ENCODE data around the gene RFXANK.

The RFXANK gene

DNA sequence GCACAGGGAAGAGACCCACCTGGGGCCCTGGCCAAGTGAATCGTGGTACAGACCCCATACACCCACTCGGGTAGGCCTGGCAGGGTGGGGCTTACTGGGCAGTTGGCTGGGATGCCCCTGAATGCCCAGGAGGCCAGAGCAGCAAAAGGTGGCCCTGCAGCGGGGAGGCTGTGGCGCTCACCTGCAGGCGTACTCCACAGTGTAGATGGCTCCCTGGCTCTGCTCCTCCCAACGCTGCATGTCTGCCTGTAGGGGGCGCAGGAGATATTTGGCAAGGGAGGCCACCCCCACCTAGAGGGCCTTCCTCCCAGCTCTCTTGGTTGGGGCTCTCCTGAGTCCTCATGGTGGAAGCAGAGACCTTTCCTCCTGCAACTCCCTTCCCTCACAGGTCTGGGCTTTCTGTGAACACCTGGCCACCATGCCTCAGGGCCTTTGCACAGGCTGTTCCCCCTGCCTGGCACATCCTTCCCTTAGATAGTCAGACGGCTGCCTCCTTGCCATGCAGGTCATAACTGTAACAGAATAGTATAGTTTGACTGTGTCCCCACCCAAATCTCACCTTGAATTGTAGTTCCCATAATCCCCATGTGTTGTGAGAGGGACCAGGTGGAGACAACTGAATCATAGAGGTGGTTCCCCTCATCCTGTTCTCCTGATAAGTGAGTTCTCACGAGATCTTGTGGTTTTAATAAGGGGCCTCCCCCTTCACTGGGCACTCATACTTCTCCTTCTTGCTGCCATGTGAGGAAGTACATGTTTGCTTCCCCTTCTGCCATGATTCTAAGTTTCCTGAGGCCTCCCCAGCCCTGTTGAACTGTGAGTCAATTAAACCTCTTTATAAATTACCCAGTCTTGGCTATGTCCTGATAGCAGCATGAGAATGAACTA, 6.0 kb upstream of the RFXANK start:
- Mint-ChIP-seq H3K4me3 (no peak overlapping the region), H3K4me1 (ENCODE audit: low read depth) (peaks cover 27% of the 10 kb centered on the region), H3K9me3 (no peaks in the 10 kb centered on the region), H3K36me3 (ENCODE audit: low read depth) (peaks cover 29% of the 10 kb centered on the region), H3K27me3 (no peaks in the 10 kb centered on the region), H3K27ac (no peak overlapping the region)

DNA sequence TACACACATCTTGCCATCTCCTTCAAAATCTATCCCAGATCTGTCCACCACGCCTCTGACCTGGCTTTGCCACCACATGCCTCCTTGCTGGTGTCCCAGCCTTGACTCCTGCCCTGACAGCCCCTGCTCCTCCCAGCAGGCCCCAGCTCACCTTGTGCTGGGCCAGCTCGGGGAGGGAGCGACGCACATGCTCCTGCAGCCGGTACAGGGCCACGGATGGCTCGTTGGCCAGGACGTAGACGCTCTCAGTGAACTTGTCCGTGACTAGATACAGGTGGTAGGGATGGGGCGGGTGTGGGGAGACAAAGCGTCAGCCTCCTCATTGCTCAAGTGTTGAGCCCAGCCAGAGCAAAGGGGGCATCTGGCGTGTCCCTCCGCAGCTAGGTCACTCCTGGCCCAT, 5.3 kb upstream of the RFXANK start:
- Mint-ChIP-seq H3K36me3 (ENCODE audit: low read depth) (peaks cover 29% of the 10 kb centered on the region), H3K27me3 (no peaks in the 10 kb centered on the region), H3K9me3 (no peaks in the 10 kb centered on the region), H3K4me1 (ENCODE audit: low read depth) (peaks cover 30% of the 10 kb centered on the region), H3K4me3 (no peak overlapping the region), H3K27ac (peak overlapping the region; percentile 54)

DNA sequence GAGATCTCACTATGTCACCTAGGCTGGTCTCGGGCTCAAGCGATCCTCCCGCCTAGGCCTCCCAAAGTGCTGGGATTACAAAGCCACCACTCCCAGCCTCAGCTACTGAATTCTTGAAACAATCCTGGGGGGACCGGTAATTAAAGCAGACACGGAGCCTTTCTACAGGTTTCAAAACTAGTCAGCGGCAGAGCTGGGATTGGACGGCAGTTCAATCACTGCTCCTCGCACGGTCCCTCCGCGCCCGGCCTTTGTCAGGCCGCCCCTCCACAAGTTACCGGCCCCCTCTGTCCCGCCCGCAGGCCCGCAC, 335 bp upstream of the RFXANK start:
- Mint-ChIP-seq H3K4me1 (ENCODE audit: low read depth) (peaks cover 41% of the 10 kb centered on the region), H3K4me3 (peak overlapping the region; percentile 95), H3K9me3 (no peaks in the 10 kb centered on the region), H3K27me3 (no peaks in the 10 kb centered on the region), H3K36me3 (ENCODE audit: low read depth) (peaks cover 9% of the 10 kb centered on the region), H3K27ac (peak overlapping the region; percentile 96)

DNA sequence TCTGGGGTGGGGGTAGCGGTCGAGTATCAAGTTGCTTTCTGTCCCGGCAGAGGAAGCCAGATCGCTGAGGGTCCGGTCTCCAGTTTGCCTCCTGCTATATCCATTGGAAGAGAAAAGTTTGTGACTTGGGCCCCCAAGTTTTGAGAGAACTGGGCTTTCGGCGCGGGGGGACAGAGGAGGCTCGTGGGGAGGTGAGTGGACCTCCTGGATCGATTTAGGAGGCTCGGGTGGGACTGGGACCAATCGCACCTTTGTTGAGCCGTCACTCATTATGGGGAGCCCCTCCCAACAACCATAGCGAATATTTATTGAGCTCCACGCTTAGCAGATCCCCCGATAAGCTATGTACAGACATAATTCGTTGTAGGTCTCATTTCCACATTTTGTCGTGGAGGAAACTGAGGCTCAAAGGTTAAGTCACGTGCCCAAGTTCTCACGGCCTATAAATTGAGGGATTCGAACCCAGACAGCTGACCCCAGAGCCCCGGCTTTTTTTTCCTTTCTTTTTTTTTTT, 909 bp downstream of the RFXANK start:
- peak overlapping the region; percentile 95 for H3K4me3 Mint-ChIP-seq
- H3K27ac Mint-ChIP-seq: peak overlapping the region; percentile 96
- H3K9me3 Mint-ChIP-seq: no peaks in the 10 kb centered on the region
- H3K27me3 Mint-ChIP-seq: no peaks in the 10 kb centered on the region
- H3K4me1 Mint-ChIP-seq (ENCODE audit: low read depth): peaks cover 39% of the 10 kb centered on the region
- peaks cover 7% of the 10 kb centered on the region for H3K36me3 Mint-ChIP-seq (ENCODE audit: low read depth)

DNA sequence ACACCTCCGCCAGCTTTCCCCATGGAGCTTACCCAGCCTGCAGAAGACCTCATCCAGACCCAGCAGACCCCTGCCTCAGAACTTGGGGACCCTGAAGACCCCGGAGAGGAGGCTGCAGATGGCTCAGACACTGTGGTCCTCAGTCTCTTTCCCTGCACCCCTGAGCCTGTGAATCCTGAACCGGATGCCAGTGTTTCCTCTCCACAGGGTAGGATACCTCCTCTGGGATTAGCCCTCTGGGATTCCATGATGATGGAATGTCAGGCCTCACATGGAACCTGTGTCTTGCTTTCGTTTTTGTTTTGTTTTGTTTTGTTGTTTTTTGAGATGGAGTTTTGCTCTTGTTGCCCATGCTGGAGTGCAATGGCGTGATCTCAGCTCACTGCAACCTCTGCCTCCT, 1.9 kb downstream of the RFXANK start:
- H3K27me3 Mint-ChIP-seq: no peaks in the 10 kb centered on the region
- peak overlapping the region; percentile 95 for H3K4me3 Mint-ChIP-seq
- peaks cover 39% of the 10 kb centered on the region for H3K4me1 Mint-ChIP-seq (ENCODE audit: low read depth)
- peak overlapping the region; percentile 52 for H3K27ac Mint-ChIP-seq
- no peaks in the 10 kb centered on the region for H3K9me3 Mint-ChIP-seq
- H3K36me3 Mint-ChIP-seq (ENCODE audit: low read depth): peaks cover 6% of the 10 kb centered on the region

DNA sequence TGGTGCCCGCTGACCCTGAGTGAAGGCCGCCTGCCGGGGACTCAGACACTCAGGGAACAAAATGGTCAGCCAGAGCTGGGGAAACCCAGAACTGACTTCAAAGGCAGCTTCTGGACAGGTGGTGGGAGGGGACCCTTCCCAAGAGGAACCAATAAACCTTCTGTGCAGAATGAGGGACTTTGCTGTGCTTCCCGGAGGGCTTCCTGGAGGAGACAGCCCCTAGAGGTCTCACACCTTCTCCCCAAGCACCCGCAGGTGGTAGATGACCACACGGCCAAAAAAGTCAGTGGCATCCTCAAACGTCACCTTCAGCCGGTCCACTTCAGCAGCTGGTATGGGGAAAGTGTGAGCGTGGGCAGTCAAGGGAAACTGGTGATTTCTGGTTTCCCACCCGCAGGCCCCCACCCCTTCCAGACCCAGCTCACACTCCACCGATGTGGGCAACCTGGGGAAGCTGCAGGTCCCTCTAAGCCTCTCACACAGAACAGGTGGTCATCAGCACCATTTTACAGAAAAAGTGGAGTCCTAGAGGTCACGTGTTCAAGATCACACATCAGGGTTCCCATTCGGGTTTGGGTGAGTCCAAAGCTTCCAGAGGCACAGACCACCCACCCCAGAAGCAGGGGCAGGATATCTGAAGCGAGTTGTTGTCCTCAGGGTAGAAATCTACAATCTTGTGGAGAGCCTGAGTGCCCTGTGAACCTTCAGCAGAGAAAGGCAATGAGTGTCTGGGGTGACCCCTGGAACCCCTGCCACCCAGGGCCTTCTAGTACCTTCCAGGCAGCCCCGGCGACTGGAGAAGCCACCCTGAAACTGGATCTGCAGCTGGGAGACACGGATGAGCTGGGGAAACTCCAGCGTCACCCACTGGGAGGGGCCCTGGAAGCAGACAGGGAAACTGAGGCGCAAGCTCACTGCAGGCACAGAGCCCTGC, 9.9 kb downstream of the RFXANK start:
- H3K36me3 Mint-ChIP-seq (ENCODE audit: low read depth): peaks cover 17% of the 10 kb centered on the region
- H3K4me3 Mint-ChIP-seq: peak overlapping the region; percentile 89
- no peaks in the 10 kb centered on the region for H3K27me3 Mint-ChIP-seq
- no peaks in the 10 kb centered on the region for H3K9me3 Mint-ChIP-seq
- peaks cover 19% of the 10 kb centered on the region for H3K4me1 Mint-ChIP-seq (ENCODE audit: low read depth)
- H3K27ac Mint-ChIP-seq: peak overlapping the region; percentile 89

DNA sequence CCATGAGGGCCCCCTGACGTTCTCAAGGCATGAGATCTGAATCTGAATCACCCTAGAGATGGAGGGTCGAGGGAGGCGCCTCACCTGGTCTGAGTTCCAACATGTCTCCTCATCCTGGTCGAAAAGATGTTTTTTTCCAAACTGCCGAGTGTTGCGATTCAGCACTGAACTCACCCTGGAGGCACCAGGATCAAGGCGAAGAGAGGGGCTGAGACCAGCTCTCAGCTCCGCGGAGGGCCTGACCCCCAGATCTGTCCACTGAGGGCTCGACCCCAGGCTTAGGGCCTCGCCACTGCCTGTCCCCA, 10.6 kb downstream of the RFXANK start:
- peaks cover 26% of the 10 kb centered on the region for H3K4me1 Mint-ChIP-seq (ENCODE audit: low read depth)

DNA sequence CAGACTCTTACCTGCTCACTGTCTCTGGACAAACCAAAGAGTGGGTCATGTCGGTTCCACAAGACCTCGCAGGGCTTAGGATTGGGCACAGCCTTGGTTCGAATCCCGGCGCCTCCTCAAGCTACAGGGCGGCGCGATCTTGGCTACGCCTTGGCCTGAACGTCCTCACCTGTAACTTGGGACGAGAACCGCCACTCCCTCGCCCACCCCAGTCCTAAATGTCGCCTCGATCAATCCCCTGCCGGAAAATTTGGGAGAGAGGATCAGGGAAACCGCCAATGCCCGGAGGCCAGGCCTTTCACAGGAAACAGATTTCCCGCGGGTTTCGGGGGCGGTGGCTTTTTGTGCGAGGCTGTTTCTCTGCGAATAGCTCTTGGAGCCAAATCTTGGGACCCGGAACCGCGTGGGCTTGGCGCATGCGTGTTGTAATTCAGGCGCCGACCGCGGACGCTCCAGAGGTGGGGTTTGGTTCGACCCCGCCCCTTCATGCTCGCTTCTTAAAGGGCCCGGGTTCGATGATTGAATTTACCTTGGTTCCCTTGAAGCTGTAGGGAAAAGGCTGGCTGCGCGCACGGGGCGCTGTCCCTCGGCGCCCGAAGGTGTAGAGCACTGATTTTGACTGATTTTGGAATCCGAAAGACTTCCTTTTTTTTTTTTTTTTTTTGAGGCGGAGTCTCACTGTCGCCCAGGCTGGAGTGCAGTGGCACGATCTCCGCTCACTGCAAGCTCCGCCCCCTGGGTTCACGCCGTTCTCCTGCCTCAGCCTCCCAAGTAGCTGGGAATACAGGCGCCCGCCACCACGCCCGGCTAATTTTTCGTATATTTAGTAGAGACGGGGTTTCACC, 11.2 kb downstream of the RFXANK start, which contains the start of gene NR2C2AP:
TSS of gene NR2C2AP (minus strand) at position 403 of the 845 bp plus-strand sequence. CDS start at position 49, 354 bp downstream.
- Mint-ChIP-seq H3K36me3 (ENCODE audit: low read depth) (peaks cover 13% of the 10 kb centered on the region), H3K4me1 (ENCODE audit: low read depth) (peaks cover 28% of the 10 kb centered on the region), H3K4me3 (peak within 1 kb of the TSS; percentile 89), H3K27ac (peak within 1 kb of the TSS; percentile 89), H3K27me3 (peaks cover 5% of the 10 kb centered on the region), H3K9me3 (no peaks in the 10 kb centered on the region)

More for the DNA sequence above, 10.6 kb downstream of the RFXANK start:
- Mint-ChIP-seq H3K9me3 (no peaks in the 10 kb centered on the region), H3K36me3 (ENCODE audit: low read depth) (peaks cover 17% of the 10 kb centered on the region), H3K27me3 (peaks cover 3% of the 10 kb centered on the region), H3K27ac (peak overlapping the region; percentile 89), H3K4me3 (peak overlapping the region; percentile 89)

DNA sequence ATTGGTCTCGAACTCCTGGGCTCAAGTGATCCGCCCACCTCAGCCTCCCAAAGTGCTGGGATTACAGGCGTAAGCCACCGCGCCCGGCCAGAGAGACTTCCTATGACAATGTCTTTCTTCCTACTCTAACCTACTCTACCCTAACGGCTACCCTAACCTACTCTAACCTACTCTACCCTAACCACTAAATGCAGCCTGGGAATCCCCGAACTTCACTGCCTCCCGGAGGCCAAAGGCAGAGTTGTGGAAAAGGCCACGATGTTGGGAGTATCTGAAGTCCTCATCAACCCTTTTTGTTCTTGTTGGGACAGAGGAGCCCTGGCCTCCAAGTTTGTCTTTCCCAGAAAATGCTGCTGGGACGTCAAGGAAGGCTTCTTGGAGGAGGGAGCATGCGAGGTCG, 12.1 kb downstream of the RFXANK start:
- H3K4me3 Mint-ChIP-seq: peak overlapping the region; percentile 14
- no peaks in the 10 kb centered on the region for H3K9me3 Mint-ChIP-seq
- H3K36me3 Mint-ChIP-seq (ENCODE audit: low read depth): peaks cover 11% of the 10 kb centered on the region
- H3K27me3 Mint-ChIP-seq: peaks cover 5% of the 10 kb centered on the region
- H3K4me1 Mint-ChIP-seq (ENCODE audit: low read depth): peaks cover 28% of the 10 kb centered on the region
- no peak overlapping the region for H3K27ac Mint-ChIP-seq

DNA sequence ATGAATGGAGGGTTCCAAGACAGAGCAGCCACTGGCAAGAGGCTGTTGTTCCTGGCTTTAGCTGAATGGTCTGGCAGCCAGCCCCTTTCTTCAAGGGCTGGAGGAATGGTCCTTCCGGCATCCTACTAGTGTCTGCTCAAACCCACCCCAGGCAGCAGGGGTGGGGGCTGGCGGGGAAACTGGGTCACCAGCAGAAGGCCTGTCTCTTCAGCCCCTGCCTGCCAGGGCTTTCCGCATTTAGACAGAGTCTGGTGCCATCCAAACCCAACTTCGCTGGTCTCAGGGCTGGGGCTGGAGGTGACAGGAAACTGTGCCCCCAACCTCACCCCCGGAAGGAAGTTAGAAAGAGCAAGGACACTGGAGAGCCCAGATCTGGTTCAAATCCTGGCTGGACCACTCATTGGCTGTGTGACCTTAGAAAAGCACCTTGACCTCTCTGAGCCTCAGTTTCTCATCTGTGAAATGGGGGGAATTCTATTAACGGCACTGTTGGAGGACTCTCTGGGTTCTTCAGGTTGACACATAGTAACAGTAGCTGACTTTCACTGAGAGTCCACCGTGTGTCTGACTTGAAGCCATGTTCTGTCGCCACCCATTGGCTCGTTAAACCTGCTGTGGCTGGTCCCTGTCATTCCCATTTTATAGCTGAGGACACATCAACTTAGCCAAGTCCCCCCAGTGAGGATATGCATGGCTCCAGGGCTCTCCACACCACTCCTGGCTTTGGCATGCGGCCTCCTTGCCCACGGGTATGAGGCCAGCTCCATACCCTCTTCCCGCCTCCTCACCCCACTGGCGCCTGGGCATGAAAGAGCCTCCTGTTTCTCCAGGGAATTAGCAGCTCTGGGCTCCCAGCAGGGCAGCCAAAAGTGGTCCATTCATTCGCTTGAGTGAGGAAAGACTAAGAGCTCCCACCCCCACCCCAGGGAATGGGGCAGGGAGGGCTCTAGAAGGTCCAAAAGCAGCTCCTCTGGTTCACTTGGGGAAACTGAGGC, 13.7 kb downstream of the RFXANK start:
- H3K4me1 Mint-ChIP-seq (ENCODE audit: low read depth): peaks cover 28% of the 10 kb centered on the region
- H3K4me3 Mint-ChIP-seq: no peak overlapping the region
- H3K27me3 Mint-ChIP-seq: peaks cover 9% of the 10 kb centered on the region
- H3K9me3 Mint-ChIP-seq: no peaks in the 10 kb centered on the region
- peaks cover 11% of the 10 kb centered on the region for H3K36me3 Mint-ChIP-seq (ENCODE audit: low read depth)
- no peak overlapping the region for H3K27ac Mint-ChIP-seq

DNA sequence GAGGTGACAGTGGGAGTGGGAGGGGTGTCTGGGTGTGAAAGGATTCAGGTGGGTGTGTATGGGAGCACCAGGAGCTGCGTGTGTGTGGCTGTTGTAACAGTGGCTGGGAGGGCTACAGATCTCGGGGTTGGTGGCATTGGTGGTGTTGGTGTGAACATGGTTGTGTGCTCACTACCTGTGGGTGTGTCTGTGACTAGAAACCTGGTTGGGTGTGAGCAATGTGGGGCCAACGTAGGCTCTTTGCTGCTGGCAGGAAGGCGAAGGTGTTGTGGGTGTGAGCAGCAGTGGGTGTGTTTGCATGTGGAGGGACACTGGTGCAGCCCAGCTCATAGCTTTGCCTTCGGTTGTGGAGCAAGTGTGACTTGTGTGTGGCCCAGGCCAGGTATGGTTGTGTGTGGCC, 14.9 kb downstream of the RFXANK start:
- H3K27ac Mint-ChIP-seq: no peak overlapping the region
- H3K36me3 Mint-ChIP-seq (ENCODE audit: low read depth): peaks cover 11% of the 10 kb centered on the region
- peaks cover 17% of the 10 kb centered on the region for H3K27me3 Mint-ChIP-seq
- no peak overlapping the region for H3K4me3 Mint-ChIP-seq
- no peaks in the 10 kb centered on the region for H3K9me3 Mint-ChIP-seq
- peaks cover 25% of the 10 kb centered on the region for H3K4me1 Mint-ChIP-seq (ENCODE audit: low read depth)

DNA sequence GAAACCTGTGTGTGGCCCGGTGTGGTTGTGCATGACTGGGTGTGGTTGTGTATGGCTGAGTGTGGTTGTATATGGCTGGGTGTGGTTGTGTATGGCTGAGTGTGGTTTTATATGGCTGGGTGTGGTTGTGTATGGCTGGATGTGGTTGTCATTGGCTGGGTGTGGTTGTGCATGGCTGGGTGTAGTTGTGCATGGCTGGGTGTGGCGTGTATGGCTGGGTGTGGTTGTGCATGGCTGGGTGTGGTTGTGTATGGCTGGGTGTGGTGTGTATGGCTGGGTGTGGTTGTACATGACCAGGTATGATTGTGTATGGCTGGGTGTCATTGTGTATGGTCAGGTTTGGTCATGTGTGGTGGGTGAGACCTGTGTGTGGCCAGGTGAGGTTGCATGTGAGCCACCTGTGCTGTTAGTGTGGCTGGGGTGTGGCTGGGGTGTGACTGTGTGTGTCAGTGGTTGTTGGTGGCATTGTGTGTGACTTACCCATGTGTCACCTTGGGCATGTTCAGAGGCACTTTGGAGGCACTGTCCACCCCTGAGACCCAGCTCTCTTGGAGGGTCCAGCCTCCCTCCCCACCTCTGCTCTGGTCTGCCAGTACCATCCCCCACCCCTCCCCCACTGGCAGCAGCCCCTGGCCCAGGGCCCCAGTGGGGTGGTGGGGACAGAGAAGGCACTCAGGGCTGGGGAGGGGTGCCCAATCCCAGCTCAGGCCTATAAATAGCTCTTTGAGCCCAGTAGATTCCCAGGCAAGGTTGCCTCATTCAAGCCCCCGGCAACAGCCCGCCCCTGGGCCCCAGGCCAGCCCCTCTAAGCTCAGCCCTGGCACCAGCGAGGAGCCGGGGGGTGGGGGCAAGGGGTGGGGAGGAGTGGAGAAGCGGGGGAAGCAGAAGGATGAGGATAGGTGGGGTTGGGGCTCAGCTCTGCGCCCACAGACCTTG, 15.8 kb downstream of the RFXANK start:
- Mint-ChIP-seq H3K27me3 (peaks cover 19% of the 10 kb centered on the region), H3K4me1 (ENCODE audit: low read depth) (peaks cover 15% of the 10 kb centered on the region), H3K4me3 (no peak overlapping the region), H3K9me3 (no peaks in the 10 kb centered on the region), H3K27ac (no peak overlapping the region), H3K36me3 (ENCODE audit: low read depth) (peaks cover under 1% of the 10 kb centered on the region)

DNA sequence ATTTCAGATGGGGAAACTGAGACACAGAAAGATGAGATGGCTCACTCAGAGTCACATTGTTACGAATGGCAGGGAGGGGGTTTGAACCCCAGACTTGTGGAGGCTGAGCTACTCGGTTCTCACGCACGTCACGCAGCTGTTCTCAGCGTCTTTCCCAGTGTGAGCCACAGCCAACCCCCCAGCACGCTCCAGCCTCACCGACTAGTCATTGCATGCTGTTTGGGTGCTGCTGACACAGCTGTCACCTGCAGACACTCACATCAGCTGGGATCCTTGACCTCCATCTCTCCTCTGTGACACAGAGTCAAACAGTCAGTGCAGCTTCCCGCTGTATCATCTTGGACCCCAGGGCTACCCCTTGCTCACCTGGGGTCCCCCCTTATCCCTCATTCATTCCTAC, 17.3 kb downstream of the RFXANK start:
- Mint-ChIP-seq H3K36me3 (ENCODE audit: low read depth) (no peaks in the 10 kb centered on the region), H3K4me1 (ENCODE audit: low read depth) (peaks cover 12% of the 10 kb centered on the region), H3K27ac (no peak overlapping the region), H3K27me3 (peaks cover 33% of the 10 kb centered on the region), H3K4me3 (no peak overlapping the region), H3K9me3 (no peaks in the 10 kb centered on the region)

Measured in stimulated activated naive CD8-positive, alpha-beta T cell treated with anti-CD3 and anti-CD28 coated beads, Interleukin-15, Interleukin-2, amounts not matched to agents 100 ng/mL and 50 ng/mL, for 24 hours (primary cell).